Measurements from ENCODE around the gene CSRP2. TPM values are rescaled to one million over a fixed set of nuclear protein-coding genes. Genes with fewer than 3 reads are reported as not detected.

Gene CSRP2
- total RNA-seq, result 10 to 100 TPM in 1 of 2 donors, 1 to 10 TPM in 1; 3.7 to 27.8 TPM
- 10 to 100 TPM; 24.6 to 38.0 TPM for polyA plus RNA-seq

DNA sequence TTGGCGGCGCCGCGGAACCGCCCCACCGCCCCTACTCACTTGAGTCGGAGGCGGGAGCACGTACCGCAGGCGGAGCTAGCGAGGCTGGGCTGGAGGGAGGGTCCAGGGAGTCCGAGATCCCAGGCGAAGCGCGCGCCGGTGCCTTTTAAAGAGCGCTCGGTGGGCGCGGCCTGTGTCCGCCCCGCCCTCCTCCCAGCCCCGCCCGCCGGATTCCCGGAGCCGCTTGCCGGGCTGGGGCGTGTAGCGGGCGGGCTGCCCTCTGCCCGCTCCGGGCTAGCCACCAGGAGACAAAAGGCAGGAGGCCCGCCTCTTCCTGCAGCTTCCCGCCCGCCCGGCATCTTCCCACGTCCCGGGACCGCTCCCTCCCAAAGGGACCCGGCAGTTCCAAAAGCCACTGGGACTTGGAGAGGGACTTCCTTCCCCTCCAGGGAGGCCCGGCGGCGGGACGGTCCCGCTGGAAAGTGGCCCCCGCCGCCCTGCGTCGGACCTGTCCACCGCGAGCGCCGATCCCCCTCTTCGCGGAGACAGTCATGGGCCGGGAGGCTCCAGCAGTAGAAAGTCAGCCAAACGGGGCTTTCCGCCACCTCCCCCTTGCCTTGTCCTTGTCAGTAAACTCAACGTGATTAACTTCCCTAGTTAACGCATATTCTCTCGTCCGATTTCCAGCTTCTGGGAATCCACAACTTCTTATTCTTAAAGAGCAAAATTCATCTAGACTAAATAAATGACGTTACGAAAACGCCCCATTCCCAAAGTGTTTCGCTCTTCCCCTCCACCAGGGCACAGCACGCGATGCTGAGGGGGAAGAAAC lies at the start of gene CSRP2:
TSS of gene CSRP2 (minus strand) at position 121 of the 811 bp plus-strand sequence. CDS start 12,759 bp downstream, outside the sequence.
- no peaks in the 10 kb centered on the region for H3K9me3 ChIP-seq (ENCODE audit: control insufficient read depth in 4 of 4, low read length in 3 of 4)
- H3K4me3 ChIP-seq (ENCODE audit: low read depth in 1 of 3, low read length in 3 of 3), result peak within 1 kb of the TSS; percentile 79 to 90 (median 90)

More for the DNA sequence above, at the start of gene CSRP2:
- Histone ChIP-seq H3K4me1 (ENCODE audit: control insufficient read depth in 4 of 4, insufficient read depth in 4 of 4, low read length in 3 of 4) (peaks cover 0 to 14% (median 2%) of the 10 kb centered on the region in 4 donors), H3K27me3 (ENCODE audit: control insufficient read depth in 4 of 4, insufficient read depth in 4 of 4, low read length in 3 of 4) (no peaks in the 10 kb centered on the region), H3K27ac (ENCODE audit: low read depth in 1 of 2, low read length in 2 of 2) (peak within 1 kb of the TSS; percentile 86 to 89), H3K36me3 (ENCODE audit: control insufficient read depth in 4 of 4, insufficient read depth in 3 of 4, low read depth in 1 of 4, low read length in 3 of 4) (no peaks in the 10 kb centered on the region), H3K9ac (ENCODE audit: low read depth in 1 of 2, low read length in 2 of 2) (peak within 1 kb of the TSS; percentile 66 to 92)
- DNase-seq (ENCODE audit: low spot score), result peak; percentile 87
- peak; percentile 35 for TF ChIP-seq TAF1 (conservative IDR thresholded peaks at IDR 0.05)
- no peak for TF ChIP-seq EGR1 (IDR thresholded peaks at IDR 0.05; ENCODE audit: low read depth in 2 of 2)
- TF ChIP-seq HNF4G (IDR thresholded peaks at IDR 0.05), result no peak
- TF ChIP-seq NR2F2 (IDR thresholded peaks at IDR 0.05), result no peak
- peak; percentile 81 for TF ChIP-seq YY1 (IDR thresholded peaks at IDR 0.05)
- TF ChIP-seq HNF4A (conservative IDR thresholded peaks at IDR 0.05), result peak in 1 of 2 donors; percentile 31
- TF ChIP-seq, protein P1, sequence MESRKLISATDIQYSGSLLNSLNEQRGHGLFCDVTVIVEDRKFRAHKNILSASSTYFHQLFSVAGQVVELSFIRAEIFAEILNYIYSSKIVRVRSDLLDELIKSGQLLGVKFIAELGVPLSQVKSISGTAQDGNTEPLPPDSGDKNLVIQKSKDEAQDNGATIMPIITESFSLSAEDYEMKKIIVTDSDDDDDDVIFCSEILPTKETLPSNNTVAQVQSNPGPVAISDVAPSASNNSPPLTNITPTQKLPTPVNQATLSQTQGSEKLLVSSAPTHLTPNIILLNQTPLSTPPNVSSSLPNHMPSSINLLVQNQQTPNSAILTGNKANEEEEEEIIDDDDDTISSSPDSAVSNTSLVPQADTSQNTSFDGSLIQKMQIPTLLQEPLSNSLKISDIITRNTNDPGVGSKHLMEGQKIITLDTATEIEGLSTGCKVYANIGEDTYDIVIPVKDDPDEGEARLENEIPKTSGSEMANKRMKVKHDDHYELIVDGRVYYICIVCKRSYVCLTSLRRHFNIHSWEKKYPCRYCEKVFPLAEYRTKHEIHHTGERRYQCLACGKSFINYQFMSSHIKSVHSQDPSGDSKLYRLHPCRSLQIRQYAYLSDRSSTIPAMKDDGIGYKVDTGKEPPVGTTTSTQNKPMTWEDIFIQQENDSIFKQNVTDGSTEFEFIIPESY (IDR thresholded peaks at IDR 0.05), result no peak
- TF ChIP-seq, protein P2, sequence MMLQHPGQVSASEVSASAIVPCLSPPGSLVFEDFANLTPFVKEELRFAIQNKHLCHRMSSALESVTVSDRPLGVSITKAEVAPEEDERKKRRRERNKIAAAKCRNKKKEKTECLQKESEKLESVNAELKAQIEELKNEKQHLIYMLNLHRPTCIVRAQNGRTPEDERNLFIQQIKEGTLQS (IDR thresholded peaks at IDR 0.05), result no peak
- TF ChIP-seq, protein P3, sequence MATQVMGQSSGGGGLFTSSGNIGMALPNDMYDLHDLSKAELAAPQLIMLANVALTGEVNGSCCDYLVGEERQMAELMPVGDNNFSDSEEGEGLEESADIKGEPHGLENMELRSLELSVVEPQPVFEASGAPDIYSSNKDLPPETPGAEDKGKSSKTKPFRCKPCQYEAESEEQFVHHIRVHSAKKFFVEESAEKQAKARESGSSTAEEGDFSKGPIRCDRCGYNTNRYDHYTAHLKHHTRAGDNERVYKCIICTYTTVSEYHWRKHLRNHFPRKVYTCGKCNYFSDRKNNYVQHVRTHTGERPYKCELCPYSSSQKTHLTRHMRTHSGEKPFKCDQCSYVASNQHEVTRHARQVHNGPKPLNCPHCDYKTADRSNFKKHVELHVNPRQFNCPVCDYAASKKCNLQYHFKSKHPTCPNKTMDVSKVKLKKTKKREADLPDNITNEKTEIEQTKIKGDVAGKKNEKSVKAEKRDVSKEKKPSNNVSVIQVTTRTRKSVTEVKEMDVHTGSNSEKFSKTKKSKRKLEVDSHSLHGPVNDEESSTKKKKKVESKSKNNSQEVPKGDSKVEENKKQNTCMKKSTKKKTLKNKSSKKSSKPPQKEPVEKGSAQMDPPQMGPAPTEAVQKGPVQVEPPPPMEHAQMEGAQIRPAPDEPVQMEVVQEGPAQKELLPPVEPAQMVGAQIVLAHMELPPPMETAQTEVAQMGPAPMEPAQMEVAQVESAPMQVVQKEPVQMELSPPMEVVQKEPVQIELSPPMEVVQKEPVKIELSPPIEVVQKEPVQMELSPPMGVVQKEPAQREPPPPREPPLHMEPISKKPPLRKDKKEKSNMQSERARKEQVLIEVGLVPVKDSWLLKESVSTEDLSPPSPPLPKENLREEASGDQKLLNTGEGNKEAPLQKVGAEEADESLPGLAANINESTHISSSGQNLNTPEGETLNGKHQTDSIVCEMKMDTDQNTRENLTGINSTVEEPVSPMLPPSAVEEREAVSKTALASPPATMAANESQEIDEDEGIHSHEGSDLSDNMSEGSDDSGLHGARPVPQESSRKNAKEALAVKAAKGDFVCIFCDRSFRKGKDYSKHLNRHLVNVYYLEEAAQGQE (IDR thresholded peaks at IDR 0.05), result peak; percentile 36
- peak; percentile 57 for TF ChIP-seq SP1 (IDR thresholded peaks at IDR 0.05)
- TF ChIP-seq FOXA1 (IDR thresholded peaks at IDR 0.05), result no peak
- TF ChIP-seq GABPA (IDR thresholded peaks at IDR 0.05 in 1 of 2, conservative IDR thresholded peaks at IDR 0.05 in 1 of 2), result peak in 1 of 2 donors; percentile 40
- peak in 1 of 2 donors; percentile 22 for TF ChIP-seq RAD21 (IDR thresholded peaks at IDR 0.05)
- TF ChIP-seq JUND (IDR thresholded peaks at IDR 0.05), result no peak
- TF ChIP-seq, protein P4, sequence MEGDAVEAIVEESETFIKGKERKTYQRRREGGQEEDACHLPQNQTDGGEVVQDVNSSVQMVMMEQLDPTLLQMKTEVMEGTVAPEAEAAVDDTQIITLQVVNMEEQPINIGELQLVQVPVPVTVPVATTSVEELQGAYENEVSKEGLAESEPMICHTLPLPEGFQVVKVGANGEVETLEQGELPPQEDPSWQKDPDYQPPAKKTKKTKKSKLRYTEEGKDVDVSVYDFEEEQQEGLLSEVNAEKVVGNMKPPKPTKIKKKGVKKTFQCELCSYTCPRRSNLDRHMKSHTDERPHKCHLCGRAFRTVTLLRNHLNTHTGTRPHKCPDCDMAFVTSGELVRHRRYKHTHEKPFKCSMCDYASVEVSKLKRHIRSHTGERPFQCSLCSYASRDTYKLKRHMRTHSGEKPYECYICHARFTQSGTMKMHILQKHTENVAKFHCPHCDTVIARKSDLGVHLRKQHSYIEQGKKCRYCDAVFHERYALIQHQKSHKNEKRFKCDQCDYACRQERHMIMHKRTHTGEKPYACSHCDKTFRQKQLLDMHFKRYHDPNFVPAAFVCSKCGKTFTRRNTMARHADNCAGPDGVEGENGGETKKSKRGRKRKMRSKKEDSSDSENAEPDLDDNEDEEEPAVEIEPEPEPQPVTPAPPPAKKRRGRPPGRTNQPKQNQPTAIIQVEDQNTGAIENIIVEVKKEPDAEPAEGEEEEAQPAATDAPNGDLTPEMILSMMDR (IDR thresholded peaks at IDR 0.05; ENCODE audit: low read depth, low read length, missing input control), result peak; percentile 29
- TF ChIP-seq, protein P5, sequence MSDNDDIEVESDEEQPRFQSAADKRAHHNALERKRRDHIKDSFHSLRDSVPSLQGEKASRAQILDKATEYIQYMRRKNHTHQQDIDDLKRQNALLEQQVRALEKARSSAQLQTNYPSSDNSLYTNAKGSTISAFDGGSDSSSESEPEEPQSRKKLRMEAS (IDR thresholded peaks at IDR 0.05), result peak; percentile 12
- TF ChIP-seq RXRA (IDR thresholded peaks at IDR 0.05), result no peak
- 2% methylated on average over 71 of the region's 71 CpGs for WGBS

Measured in liver (tissue), 9 donors.